Activated CD4-positive, alpha-beta T cell treated with anti-CD3 and anti-CD28 coated beads, Interleukin-2, amount 10 ng/mL, durations not matched to agents 7 days and 5 days (primary cell): Measurements from ENCODE around the gene DAPK1. TPM values are rescaled to one million over a fixed set of nuclear protein-coding genes. Genes with fewer than 3 reads are reported as not detected.

Source experiments
- CTCF ChIA-PET: fragments of 350-600 bp; sonication (Branson Sonifier 250); formaldehyde crosslinking; loops from one replicate; lab custom pipeline; 2021; ENCODE audit warnings: antibody characterized with exemption; lab: Charles Lee
- POLR2A ChIA-PET: fragments of 350-600 bp; sonication (Branson Sonifier 250); formaldehyde crosslinking; loops from one replicate; lab custom pipeline; 2021; ENCODE audit warnings: antibody characterized with exemption; lab: Charles Lee
- DNase-seq: peaks from one replicate; pipeline ENCODE4 v3.0.0-alpha.2; 2020
- H3K27ac Mint-ChIP-seq: one replicate; pipeline ENCODE4 v1.8.0; 2021; ENCODE audit warnings: mild to moderate bottlenecking, moderate library complexity, mixed read lengths
- H3K27me3 Mint-ChIP-seq: one replicate; pipeline ENCODE4 v1.8.0; 2021; ENCODE audit warnings: mixed read lengths
- H3K36me3 Mint-ChIP-seq: one replicate; pipeline ENCODE4 v1.8.0; 2021; ENCODE audit warnings: low read depth, mixed read lengths
- H3K4me1 Mint-ChIP-seq: one replicate; pipeline ENCODE4 v1.8.0; 2021; ENCODE audit warnings: mixed read lengths
- H3K4me3 Mint-ChIP-seq: one replicate; pipeline ENCODE4 v1.8.0; 2021; ENCODE audit warnings: mild to moderate bottlenecking, moderate library complexity, mixed read lengths
- H3K9me3 Mint-ChIP-seq: one replicate; pipeline ENCODE4 v1.8.0; 2021; ENCODE audit warnings: mixed read lengths
- total RNA-seq, 2 experiments: library from RNA; stranded (reverse); gene quantifications; one replicate each; pipeline ENCODE4 v1.2.3, GENCODE V29; 2021

DAPK1 gene
- total RNA-seq, 2 experiments from 2014 or later: 0.30 to 0.35 TPM

- POLR2A ChIA-PET: no interaction called here
- H3K27me3 Mint-ChIP-seq: peaks cover 3% of the 10 kb centered on the region
Measured at GRCh38 chr9:87527211-87527916, 29.7 kb downstream of the DAPK1 start.

GRCh38 chr9:87528969-87529368 lies 31.3 kb downstream of the DAPK1 start:
- CTCF ChIA-PET: no interaction called here
- no peaks in the 10 kb centered on the region for H3K36me3 Mint-ChIP-seq
- H3K4me3 Mint-ChIP-seq: no peak overlapping the region
- H3K9me3 Mint-ChIP-seq: no peaks in the 10 kb centered on the region
- no peaks in the 10 kb centered on the region for H3K4me1 Mint-ChIP-seq
- no peaks in the 10 kb centered on the region for H3K27me3 Mint-ChIP-seq
- no peak for DNase-seq
- POLR2A ChIA-PET: no interaction called here
- no peak overlapping the region for H3K27ac Mint-ChIP-seq

More at GRCh38 chr9:87527211-87527916, 29.7 kb downstream of the DAPK1 start:
- CTCF ChIA-PET: no interaction called here
- no peak overlapping the region for H3K27ac Mint-ChIP-seq
- no peaks in the 10 kb centered on the region for H3K4me1 Mint-ChIP-seq
- no peak overlapping the region for H3K4me3 Mint-ChIP-seq
- DNase-seq: no peak
- H3K9me3 Mint-ChIP-seq: no peaks in the 10 kb centered on the region
- no peaks in the 10 kb centered on the region for H3K36me3 Mint-ChIP-seq

GRCh38 chr9:87529671-87530070 lies 32.0 kb downstream of the DAPK1 start:
- Mint-ChIP-seq H3K9me3 (no peaks in the 10 kb centered on the region), H3K4me3 (no peak overlapping the region), H3K27me3 (no peaks in the 10 kb centered on the region), H3K36me3 (no peaks in the 10 kb centered on the region), H3K4me1 (no peaks in the 10 kb centered on the region), H3K27ac (no peak overlapping the region)
- CTCF ChIA-PET: no interaction called here
- POLR2A ChIA-PET: no interaction called here
- DNase-seq: no peak

- no peaks in the 10 kb centered on the region for H3K36me3 Mint-ChIP-seq
- ChIA-PET CTCF (no interaction called here), POLR2A (no interaction called here)
- H3K9me3 Mint-ChIP-seq: no peaks in the 10 kb centered on the region
- no peak for DNase-seq
- peaks cover under 1% of the 10 kb centered on the region for H3K4me1 Mint-ChIP-seq
- H3K4me3 Mint-ChIP-seq: no peak overlapping the region
- H3K27me3 Mint-ChIP-seq: no peaks in the 10 kb centered on the region
- H3K27ac Mint-ChIP-seq: no peak overlapping the region
Measured at GRCh38 chr9:87530716-87531115, 33.0 kb downstream of the DAPK1 start.

GRCh38 chr9:87531370-87532295 lies 34.0 kb downstream of the DAPK1 start:
- H3K27me3 Mint-ChIP-seq: no peaks in the 10 kb centered on the region
- DNase-seq: no peak
- no peaks in the 10 kb centered on the region for H3K36me3 Mint-ChIP-seq
- H3K27ac Mint-ChIP-seq: no peak overlapping the region
- no peak overlapping the region for H3K4me3 Mint-ChIP-seq
- H3K9me3 Mint-ChIP-seq: no peaks in the 10 kb centered on the region
- ChIA-PET CTCF (no interaction called here), POLR2A (no interaction called here)
- H3K4me1 Mint-ChIP-seq: peaks cover 7% of the 10 kb centered on the region

- H3K36me3 Mint-ChIP-seq: no peaks in the 10 kb centered on the region
- H3K4me3 Mint-ChIP-seq: no peak overlapping the region
- ChIA-PET POLR2A (no interaction called here), CTCF (no interaction called here)
- H3K27ac Mint-ChIP-seq: no peak overlapping the region
- H3K4me1 Mint-ChIP-seq: peaks cover 7% of the 10 kb centered on the region
- no peak for DNase-seq
- H3K9me3 Mint-ChIP-seq: no peaks in the 10 kb centered on the region
- no peaks in the 10 kb centered on the region for H3K27me3 Mint-ChIP-seq
Measured at GRCh38 chr9:87533271-87533670, 35.6 kb downstream of the DAPK1 start.

- no peak overlapping the region for H3K4me3 Mint-ChIP-seq
- H3K36me3 Mint-ChIP-seq: no peaks in the 10 kb centered on the region
- H3K4me1 Mint-ChIP-seq: peaks cover 7% of the 10 kb centered on the region
- no peaks in the 10 kb centered on the region for H3K27me3 Mint-ChIP-seq
- CTCF ChIA-PET: no interaction called here
- no peaks in the 10 kb centered on the region for H3K9me3 Mint-ChIP-seq
- POLR2A ChIA-PET: no interaction called here
- no peak for DNase-seq
- H3K27ac Mint-ChIP-seq: no peak overlapping the region
Measured at GRCh38 chr9:87534036-87534435, 36.4 kb downstream of the DAPK1 start.

- CTCF ChIA-PET: no interaction called here
Measured at GRCh38 chr9:87534957-87535356, 37.3 kb downstream of the DAPK1 start.

GRCh38 chr9:87535817-87536539 lies 38.3 kb downstream of the DAPK1 start:
- Mint-ChIP-seq H3K4me1 (peaks cover 7% of the 10 kb centered on the region), H3K4me3 (no peak overlapping the region), H3K27ac (no peak overlapping the region), H3K27me3 (no peaks in the 10 kb centered on the region), H3K36me3 (no peaks in the 10 kb centered on the region), H3K9me3 (no peaks in the 10 kb centered on the region)
- no peak for DNase-seq
- ChIA-PET CTCF (interaction anchor here (0.6 to 0.8 kb wide), 3 partner anchors 10 to 416 kb away, joined by 3 to 4 read pairs (median 4); no protein-coding TSS in a partner anchor), POLR2A (interaction anchor here (0.7 kb wide), 1 partner anchor 750 kb away, joined by 5 read pairs; no protein-coding TSS in a partner anchor)

More at GRCh38 chr9:87534957-87535356, 37.3 kb downstream of the DAPK1 start:
- no peak for DNase-seq
- no peak overlapping the region for H3K4me3 Mint-ChIP-seq
- no peaks in the 10 kb centered on the region for H3K36me3 Mint-ChIP-seq
- H3K27me3 Mint-ChIP-seq: no peaks in the 10 kb centered on the region
- POLR2A ChIA-PET: no interaction called here
- H3K9me3 Mint-ChIP-seq: no peaks in the 10 kb centered on the region
- H3K27ac Mint-ChIP-seq: no peak overlapping the region
- peaks cover 7% of the 10 kb centered on the region for H3K4me1 Mint-ChIP-seq

GRCh38 chr9:87537625-87538024 lies 40.0 kb downstream of the DAPK1 start:
- Mint-ChIP-seq H3K4me1 (peaks cover 7% of the 10 kb centered on the region), H3K27me3 (no peaks in the 10 kb centered on the region), H3K27ac (no peak overlapping the region), H3K36me3 (no peaks in the 10 kb centered on the region), H3K9me3 (no peaks in the 10 kb centered on the region), H3K4me3 (no peak overlapping the region)
- ChIA-PET POLR2A (no interaction called here), CTCF (no interaction called here)
- DNase-seq: no peak

- no peak overlapping the region for H3K4me3 Mint-ChIP-seq
Measured at GRCh38 chr9:87540444-87541105, 42.9 kb downstream of the DAPK1 start.

GRCh38 chr9:87541663-87542062 lies 44.0 kb downstream of the DAPK1 start:
- Mint-ChIP-seq H3K4me1 (no peaks in the 10 kb centered on the region), H3K9me3 (no peaks in the 10 kb centered on the region), H3K36me3 (no peaks in the 10 kb centered on the region), H3K4me3 (no peak overlapping the region), H3K27ac (no peak overlapping the region), H3K27me3 (no peaks in the 10 kb centered on the region)
- POLR2A ChIA-PET: no interaction called here
- DNase-seq: no peak
- CTCF ChIA-PET: interaction anchor here (0.7 kb wide), 1 partner anchor 89 kb away, joined by 4 read pairs; no protein-coding TSS in a partner anchor

More at GRCh38 chr9:87540444-87541105, 42.9 kb downstream of the DAPK1 start:
- no peaks in the 10 kb centered on the region for H3K36me3 Mint-ChIP-seq
- DNase-seq: no peak
- ChIA-PET CTCF (interaction anchor here (0.7 kb wide), 1 partner anchor 90 kb away, joined by 4 read pairs; no protein-coding TSS in a partner anchor), POLR2A (no interaction called here)
- H3K27me3 Mint-ChIP-seq: no peaks in the 10 kb centered on the region
- H3K27ac Mint-ChIP-seq: no peak overlapping the region
- peaks cover 7% of the 10 kb centered on the region for H3K4me1 Mint-ChIP-seq
- no peaks in the 10 kb centered on the region for H3K9me3 Mint-ChIP-seq
